SK-N-MC (cell line): Measurements from ENCODE around the gene B9D2.

Source experiments
- EZH2 ChIP-seq: fragments of 200-600 bp; sonication (generic); IDR thresholded peaks from one replicate; pipeline ENCODE4 v1.6.1; 2017; ENCODE audit warnings: antibody characterized with exemption
- POLR2AphosphoS5 ChIP-seq: IDR thresholded peaks from 2 replicates; pipeline ENCODE4 v1.6.1; 2012; ENCODE audit warnings: mild to moderate bottlenecking, low read depth, low read length, borderline replicate concordance

GRCh38 chr19:41355802-41356201 lies 8.1 kb downstream of the B9D2 start:
- TF ChIP-seq POLR2AphosphoS5 (no peak), EZH2 (no peak)
